ENCODE measurements around the gene LRRC7.

LRRC7 gene

DNA sequence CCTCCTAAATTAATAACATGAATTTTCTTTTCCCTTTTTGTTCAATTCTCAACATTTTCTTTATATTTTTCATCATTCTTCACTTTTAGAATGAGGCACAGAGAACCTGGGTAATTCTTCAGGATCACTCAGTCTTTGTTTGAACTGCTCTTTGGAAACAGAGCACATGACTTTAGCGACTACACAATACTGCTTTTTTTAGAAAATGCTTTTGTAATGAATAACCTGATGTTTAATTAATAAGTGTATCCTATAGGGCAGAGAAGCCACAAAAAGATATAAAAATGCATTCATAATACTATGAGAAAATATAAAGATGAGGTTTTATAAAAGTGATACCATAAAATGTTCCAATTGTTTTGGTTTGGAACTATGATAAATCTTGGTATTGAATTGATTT, 77.8 kb downstream of the LRRC7 start:
- Histone ChIP-seq H3K27me3 (ENCODE audit: insufficient read depth, low read length) (no peaks in the 10 kb centered on the region), H3K27ac (ENCODE audit: low read depth, low read length, poor library complexity, severe bottlenecking) (no peak overlapping the region), H3K9me3 (ENCODE audit: low read length) (no peaks in the 10 kb centered on the region), H3K36me3 (ENCODE audit: insufficient read depth, low read length) (no peaks in the 10 kb centered on the region), H2AFZ (ENCODE audit: low read length) (no peak overlapping the region), H3K4me2 (ENCODE audit: low read length) (no peak overlapping the region), H3K9ac (ENCODE audit: low read length) (no peak overlapping the region), H3K4me3 (ENCODE audit: low read depth, low read length, poor library complexity, severe bottlenecking) (no peak overlapping the region), H3K4me1 (ENCODE audit: insufficient read depth, low read length, severe bottlenecking) (no peaks in the 10 kb centered on the region), H3K79me2 (ENCODE audit: insufficient read depth, low read length) (no peaks in the 10 kb centered on the region), H3K9me2 (ENCODE audit: low read depth, low read length) (no peaks in the 10 kb centered on the region), H4K20me1 (ENCODE audit: insufficient read depth, low read length) (no peaks in the 10 kb centered on the region), H3F3A (ENCODE audit: insufficient read depth, low read length) (no peaks in the 10 kb centered on the region)
- TF ChIP-seq, protein P1, sequence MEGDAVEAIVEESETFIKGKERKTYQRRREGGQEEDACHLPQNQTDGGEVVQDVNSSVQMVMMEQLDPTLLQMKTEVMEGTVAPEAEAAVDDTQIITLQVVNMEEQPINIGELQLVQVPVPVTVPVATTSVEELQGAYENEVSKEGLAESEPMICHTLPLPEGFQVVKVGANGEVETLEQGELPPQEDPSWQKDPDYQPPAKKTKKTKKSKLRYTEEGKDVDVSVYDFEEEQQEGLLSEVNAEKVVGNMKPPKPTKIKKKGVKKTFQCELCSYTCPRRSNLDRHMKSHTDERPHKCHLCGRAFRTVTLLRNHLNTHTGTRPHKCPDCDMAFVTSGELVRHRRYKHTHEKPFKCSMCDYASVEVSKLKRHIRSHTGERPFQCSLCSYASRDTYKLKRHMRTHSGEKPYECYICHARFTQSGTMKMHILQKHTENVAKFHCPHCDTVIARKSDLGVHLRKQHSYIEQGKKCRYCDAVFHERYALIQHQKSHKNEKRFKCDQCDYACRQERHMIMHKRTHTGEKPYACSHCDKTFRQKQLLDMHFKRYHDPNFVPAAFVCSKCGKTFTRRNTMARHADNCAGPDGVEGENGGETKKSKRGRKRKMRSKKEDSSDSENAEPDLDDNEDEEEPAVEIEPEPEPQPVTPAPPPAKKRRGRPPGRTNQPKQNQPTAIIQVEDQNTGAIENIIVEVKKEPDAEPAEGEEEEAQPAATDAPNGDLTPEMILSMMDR (IDR thresholded peaks at IDR 0.05; ENCODE audit: low read length), result no peak
- TF ChIP-seq EZH2 (IDR thresholded peaks at IDR 0.05; ENCODE audit: borderline replicate concordance, low read length), result no peak

GRCh38 chr1:69648486-69648885, 80.8 kb downstream of the LRRC7 start:
- Histone ChIP-seq H3K4me1 (ENCODE audit: insufficient read depth, low read length, severe bottlenecking) (no peaks in the 10 kb centered on the region), H4K20me1 (ENCODE audit: insufficient read depth, low read length) (no peaks in the 10 kb centered on the region), H3K36me3 (ENCODE audit: insufficient read depth, low read length) (no peaks in the 10 kb centered on the region), H3K9me2 (ENCODE audit: low read depth, low read length) (no peaks in the 10 kb centered on the region), H3F3A (ENCODE audit: insufficient read depth, low read length) (no peaks in the 10 kb centered on the region), H3K79me2 (ENCODE audit: insufficient read depth, low read length) (no peaks in the 10 kb centered on the region), H3K27me3 (ENCODE audit: insufficient read depth, low read length) (no peaks in the 10 kb centered on the region), H3K9ac (ENCODE audit: low read length) (no peak overlapping the region), H3K27ac (ENCODE audit: low read depth, low read length, poor library complexity, severe bottlenecking) (no peak overlapping the region), H3K4me3 (ENCODE audit: low read depth, low read length, poor library complexity, severe bottlenecking) (no peak overlapping the region), H3K4me2 (ENCODE audit: low read length) (no peak overlapping the region), H3K9me3 (ENCODE audit: low read length) (no peaks in the 10 kb centered on the region), H2AFZ (ENCODE audit: low read length) (no peak overlapping the region)
- TF ChIP-seq, protein P1 (IDR thresholded peaks at IDR 0.05; ENCODE audit: low read length), result no peak
- TF ChIP-seq EZH2 (IDR thresholded peaks at IDR 0.05; ENCODE audit: borderline replicate concordance, low read length), result no peak

GRCh38 chr1:69649383-69649990, 81.8 kb downstream of the LRRC7 start:
- Histone ChIP-seq H3K79me2 (ENCODE audit: insufficient read depth, low read length) (no peaks in the 10 kb centered on the region), H3K9me2 (ENCODE audit: low read depth, low read length) (0 out of 2 replicates have a peak, but pooled peaks cover 2% of the 10 kb centered on the region), H3K27ac (ENCODE audit: low read depth, low read length, poor library complexity, severe bottlenecking) (no peak overlapping the region), H2AFZ (ENCODE audit: low read length) (no peak overlapping the region), H3K36me3 (ENCODE audit: insufficient read depth, low read length) (no peaks in the 10 kb centered on the region), H3K4me2 (ENCODE audit: low read length) (no peak overlapping the region), H3K9me3 (ENCODE audit: low read length) (no peaks in the 10 kb centered on the region), H3K27me3 (ENCODE audit: insufficient read depth, low read length) (no peaks in the 10 kb centered on the region), H3K9ac (ENCODE audit: low read length) (no peak overlapping the region), H3F3A (ENCODE audit: insufficient read depth, low read length) (no peaks in the 10 kb centered on the region), H3K4me1 (ENCODE audit: insufficient read depth, low read length, severe bottlenecking) (no peaks in the 10 kb centered on the region), H3K4me3 (ENCODE audit: low read depth, low read length, poor library complexity, severe bottlenecking) (no peak overlapping the region), H4K20me1 (ENCODE audit: insufficient read depth, low read length) (no peaks in the 10 kb centered on the region)
- TF ChIP-seq, protein P1 (IDR thresholded peaks at IDR 0.05; ENCODE audit: low read length), result no peak
- TF ChIP-seq EZH2 (IDR thresholded peaks at IDR 0.05; ENCODE audit: borderline replicate concordance, low read length), result no peak
